K562 (cell line): ENCODE measurements around the gene MAP3K2.

Experiments used
- SAP30 ChIP-seq: fragments of 200-600 bp; sonication (generic); IDR thresholded peaks from 2 replicates; pipeline ENCODE4 v1.6.1; 2012; ENCODE audit warnings: borderline replicate concordance, low read depth, mild to moderate bottlenecking, moderate library complexity, low read length, control low read depth, inconsistent platforms; ENCODE audit not compliant: insufficient read depth, poor library complexity, severe bottlenecking
- ZNF232 ChIP-seq: sonication (generic); formaldehyde crosslinking; IDR thresholded peaks from 2 replicates; pipeline ENCODE4 v1.8.0; 2022; ENCODE audit warnings: mild to moderate bottlenecking, missing genetic modification reagents

DNA sequence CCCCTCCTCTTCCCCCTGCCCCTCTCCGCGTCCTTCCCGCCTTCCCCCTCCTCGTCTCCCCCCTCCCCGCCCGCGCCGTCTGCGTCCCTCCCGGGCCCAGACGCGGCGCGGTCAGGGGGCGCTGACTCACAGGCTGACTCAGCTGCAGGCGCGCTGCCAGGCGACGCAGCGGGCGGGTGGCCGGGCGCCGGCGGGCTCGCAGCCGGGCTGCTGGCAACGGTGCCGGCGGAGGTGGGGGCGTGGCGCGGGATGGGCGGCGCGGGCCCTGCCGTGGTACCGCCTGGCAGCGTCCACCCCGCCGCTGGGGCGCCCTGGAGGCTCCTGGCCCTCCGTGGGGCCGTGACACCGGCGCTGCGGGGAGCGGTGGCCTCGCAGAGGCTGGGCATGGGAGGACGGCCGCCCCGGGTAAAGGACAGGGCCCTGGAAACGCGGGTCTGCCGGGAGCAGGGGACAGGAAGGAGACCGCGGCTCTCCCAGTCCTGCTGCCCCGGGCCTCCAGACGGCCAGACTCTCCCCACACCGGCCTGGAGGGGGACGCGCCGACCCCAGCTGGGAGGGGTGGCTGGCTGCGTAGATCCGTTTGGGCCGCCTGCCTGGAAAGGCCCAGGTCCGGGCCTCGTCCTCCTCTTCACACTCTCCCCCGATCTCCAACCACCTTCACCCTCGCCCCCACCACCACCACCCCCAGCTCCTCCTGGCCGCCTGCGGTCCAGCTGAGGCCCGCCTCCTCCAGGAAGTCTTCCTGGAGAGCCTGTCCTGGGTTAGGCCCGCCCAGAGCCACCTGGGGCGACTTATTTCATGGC, 20.4 kb upstream of the MAP3K2 start:
- TF ChIP-seq ZNF232 (CRISPR knock-in tag), result no peak
- TF ChIP-seq SAP30, result no peak
